Measurements from ENCODE around the gene EXOC6. TPM values are rescaled to one million over a fixed set of nuclear protein-coding genes. Genes with fewer than 3 reads are reported as not detected.

Gene EXOC6
- total RNA-seq, 1 experiment from 2014 or later = 9.3 TPM

DNA sequence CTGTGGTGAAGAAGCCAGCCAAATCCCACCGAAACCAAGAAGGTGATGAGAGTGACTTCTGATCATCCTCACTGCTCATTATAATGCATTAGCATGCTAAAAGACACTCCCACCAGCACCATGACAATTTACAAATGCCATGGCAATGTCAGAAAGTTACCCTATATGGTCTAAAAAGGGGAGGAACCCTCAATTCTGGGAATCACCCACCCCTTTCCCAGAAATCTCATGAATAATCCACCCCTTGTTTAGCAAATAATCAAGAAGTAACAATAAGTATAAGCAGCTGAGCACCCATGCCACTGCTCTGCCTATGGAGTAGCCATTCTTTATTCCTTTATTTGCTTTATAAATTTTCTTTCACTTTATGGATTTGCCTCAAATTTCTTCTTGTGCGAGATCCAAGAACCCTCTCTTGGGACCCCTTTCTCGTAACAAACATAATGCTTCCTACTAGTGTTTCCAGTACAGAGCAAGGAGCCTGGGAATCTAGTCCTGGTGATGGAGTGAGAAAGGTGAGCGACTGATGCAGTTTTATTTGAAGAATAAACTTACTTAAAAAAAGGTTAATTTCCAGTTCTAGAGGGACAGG lies 18.4 kb upstream of the EXOC6 start:
- no peak for DNase-seq
- no peaks in the 10 kb centered on the region for H3F3A ChIP-seq (ENCODE audit: insufficient read depth, low read depth)
- no peaks in the 10 kb centered on the region for H3K36me3 ChIP-seq (ENCODE audit: low read depth)
- H3K27me3 ChIP-seq (ENCODE audit: insufficient read depth, low read depth) = no peaks in the 10 kb centered on the region
- no peaks in the 10 kb centered on the region for H3K9me3 ChIP-seq (ENCODE audit: insufficient read depth, low read depth)
- ChIA-PET POLR2A (ENCODE audit: unreplicated experiment) (no interaction called here), CTCF (no interaction called here)
- no peak overlapping the region for H3K27ac ChIP-seq
- no TSS peak for BruUV-seq (replicated peaks)
- H3K4me3 ChIP-seq = no peak overlapping the region
- H2AFZ ChIP-seq = no peak overlapping the region
- no peaks in the 10 kb centered on the region for H3K9me2 ChIP-seq (ENCODE audit: insufficient read depth)
- no peak for TF ChIP-seq EZH2 (IDR thresholded peaks at IDR 0.05; ENCODE audit: low read depth)
- TF ChIP-seq CTCF (conservative IDR thresholded peaks at IDR 0.05) = no peak
- no peaks in the 10 kb centered on the region for H4K20me1 ChIP-seq (ENCODE audit: insufficient read depth)
- intact Hi-C loops (cut with micrococcal nuclease; ENCODE audit: unreplicated experiment) = no loop called here
- no peaks in the 10 kb centered on the region for H3K79me2 ChIP-seq (ENCODE audit: low read depth)
- H3K4me1 ChIP-seq (replicated peaks; ENCODE audit: insufficient read depth) = peaks cover under 1% of the 10 kb centered on the region; the same call in 1 of the 2 replicates
- no peak overlapping the region for H3K4me2 ChIP-seq

DNA sequence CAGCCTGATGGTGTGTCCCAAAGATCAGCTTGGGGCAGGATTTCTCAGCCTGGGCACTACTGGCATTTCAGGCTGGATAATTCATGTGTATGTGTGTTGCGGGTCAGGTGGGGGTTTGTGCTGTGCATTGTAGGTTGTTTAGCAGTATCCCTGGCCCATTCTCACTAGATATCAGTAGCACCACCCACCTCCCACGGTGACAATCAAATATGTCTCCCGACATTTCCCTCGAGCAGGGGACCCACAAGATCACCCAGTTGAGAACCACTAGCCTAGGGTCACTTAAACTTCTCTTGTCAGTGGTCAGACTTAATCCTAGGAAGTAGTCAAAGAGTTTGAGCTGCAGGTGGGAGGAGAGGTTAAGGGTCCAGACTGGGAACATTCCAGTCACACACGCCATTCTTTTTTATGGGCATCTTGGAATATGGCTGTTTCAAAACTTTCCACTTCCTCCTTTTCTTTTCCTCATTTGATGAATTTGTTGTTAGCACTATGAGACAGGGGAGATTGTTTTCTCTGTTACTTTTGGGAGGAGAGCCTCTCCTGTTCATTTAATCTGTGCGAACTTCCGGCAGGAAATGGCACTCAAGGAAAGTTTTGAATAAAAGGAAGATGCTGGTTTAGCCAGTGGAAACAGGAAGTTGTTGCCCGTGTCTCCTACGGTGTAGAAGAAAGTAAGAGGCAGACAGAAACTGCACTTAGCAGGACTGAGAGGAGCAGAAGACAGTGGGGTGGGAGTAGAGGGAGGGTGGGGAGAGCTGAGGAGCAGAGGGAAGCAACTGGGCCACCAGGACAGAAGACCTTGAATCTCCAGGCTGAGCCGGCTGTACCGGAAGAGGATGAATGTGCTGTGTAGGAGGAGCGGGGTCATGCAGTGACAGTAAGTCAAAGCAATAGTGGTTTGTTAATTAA lies 17.6 kb upstream of the EXOC6 start:
- H3K9me3 ChIP-seq (ENCODE audit: insufficient read depth, low read depth) = no peaks in the 10 kb centered on the region
- H3K27me3 ChIP-seq (ENCODE audit: insufficient read depth, low read depth) = no peaks in the 10 kb centered on the region
- no peak overlapping the region for H3K27ac ChIP-seq
- no peaks in the 10 kb centered on the region for H3F3A ChIP-seq (ENCODE audit: insufficient read depth, low read depth)
- DNase-seq = no peak
- peaks cover 8% of the 10 kb centered on the region for H3K4me1 ChIP-seq (replicated peaks; ENCODE audit: insufficient read depth)
- no peaks in the 10 kb centered on the region for H3K36me3 ChIP-seq (ENCODE audit: low read depth)
- POLR2A ChIA-PET (ENCODE audit: unreplicated experiment) = no interaction called here
- CTCF ChIA-PET = no interaction called here
- no TSS peak for BruUV-seq (replicated peaks)
- TF ChIP-seq CTCF (conservative IDR thresholded peaks at IDR 0.05) (no peak), EZH2 (IDR thresholded peaks at IDR 0.05; ENCODE audit: low read depth) (no peak)
- no peak overlapping the region for H2AFZ ChIP-seq
- no peaks in the 10 kb centered on the region for H4K20me1 ChIP-seq (ENCODE audit: insufficient read depth)
- intact Hi-C loops (cut with micrococcal nuclease; ENCODE audit: unreplicated experiment) = no loop called here
- H3K79me2 ChIP-seq (ENCODE audit: low read depth) = no peaks in the 10 kb centered on the region
- H3K9me2 ChIP-seq (ENCODE audit: insufficient read depth) = no peaks in the 10 kb centered on the region
- H3K4me2 ChIP-seq = no peak overlapping the region
- H3K4me3 ChIP-seq = no peak overlapping the region

- Histone ChIP-seq H2AFZ (no peak overlapping the region), H3K9me3 (ENCODE audit: insufficient read depth, low read depth) (no peaks in the 10 kb centered on the region), H3K9me2 (ENCODE audit: insufficient read depth) (no peaks in the 10 kb centered on the region), H3F3A (ENCODE audit: insufficient read depth, low read depth) (no peaks in the 10 kb centered on the region), H3K79me2 (ENCODE audit: low read depth) (no peaks in the 10 kb centered on the region), H3K4me2 (no peak overlapping the region), H3K27ac (no peak overlapping the region), H3K27me3 (ENCODE audit: insufficient read depth, low read depth) (no peaks in the 10 kb centered on the region), H3K4me1 (replicated peaks; ENCODE audit: insufficient read depth) (peaks cover 8% of the 10 kb centered on the region), H3K4me3 (no peak overlapping the region), H3K36me3 (ENCODE audit: low read depth) (no peaks in the 10 kb centered on the region), H4K20me1 (ENCODE audit: insufficient read depth) (no peaks in the 10 kb centered on the region)
- ChIA-PET POLR2A (ENCODE audit: unreplicated experiment) (no interaction called here), CTCF (no interaction called here)
- intact Hi-C loops (cut with micrococcal nuclease; ENCODE audit: unreplicated experiment) = no loop called here
- no peak for TF ChIP-seq EZH2 (IDR thresholded peaks at IDR 0.05; ENCODE audit: low read depth)
- TF ChIP-seq CTCF (conservative IDR thresholded peaks at IDR 0.05) = no peak
- no TSS peak for BruUV-seq (replicated peaks)
- DNase-seq = no peak
These were observed 16.2 kb upstream of the EXOC6 start for GRCh38 chr10:92832121-92832520.

Data from PC-9 (cell line).